ENCODE data around the gene CEP72.
"Not testable (repeated sequence)": the region's sequence is repeated elsewhere in the genome, so short reads cannot be mapped to it uniquely, and the experiment has no call there.

The CEP72 gene

DNA sequence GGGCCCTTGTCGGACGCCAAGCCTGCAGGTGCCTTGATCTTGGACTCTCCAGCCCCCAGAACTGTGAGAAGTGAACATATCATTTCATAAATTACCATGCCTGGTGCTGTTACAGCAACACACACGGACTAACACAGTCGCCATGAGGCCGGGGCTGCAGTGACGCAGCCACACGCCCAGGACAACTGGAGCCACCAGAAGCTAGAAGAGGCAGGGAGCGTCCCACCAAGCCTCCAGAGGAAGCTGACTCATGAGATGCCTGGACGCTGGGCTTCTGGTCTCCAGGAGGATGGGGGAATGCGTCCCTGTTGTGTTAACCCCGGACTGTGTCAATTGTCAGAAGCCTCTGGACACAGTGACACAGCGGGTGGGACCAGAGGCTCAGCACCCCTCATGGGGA is 74.8 kb downstream of the CEP72 start:
- DNase-seq, result not testable (repeated sequence)

DNA sequence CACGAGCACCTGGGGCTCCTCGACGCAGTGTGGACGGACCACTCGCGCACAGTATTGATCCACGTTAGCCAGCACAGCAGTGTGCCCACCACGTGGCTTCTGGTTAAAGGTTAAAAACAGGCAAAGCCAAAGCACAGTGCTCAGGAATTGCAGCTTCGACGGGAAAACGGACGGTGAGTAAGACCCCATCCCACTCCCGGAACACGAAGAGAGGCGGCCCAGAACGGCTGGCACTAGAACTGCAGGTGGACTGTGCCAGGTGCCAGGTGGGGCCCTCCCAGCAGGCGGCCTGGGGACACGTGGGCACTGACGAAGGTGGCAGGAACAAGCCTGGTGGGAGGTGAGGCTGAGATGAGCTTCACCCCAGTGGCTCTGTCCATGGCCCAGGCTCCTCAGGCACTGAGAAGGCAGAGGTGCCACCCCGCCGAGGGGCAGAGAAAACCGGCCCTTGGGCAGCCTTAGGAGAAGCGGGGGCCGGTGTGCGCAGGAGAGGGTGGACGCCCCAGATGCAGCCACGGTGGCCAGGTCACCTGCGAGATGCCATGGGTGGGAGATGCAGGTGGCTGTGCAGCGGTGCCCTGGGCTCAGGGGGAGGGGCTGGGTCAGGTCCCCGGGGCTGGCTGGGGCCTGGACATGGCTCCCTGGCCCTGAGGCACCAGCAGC is 76.3 kb downstream of the CEP72 start:
- DNase-seq, result not testable (repeated sequence)

- not testable (repeated sequence) for DNase-seq
Measured at GRCh38 chr5:690293-690692, 78.2 kb downstream of the CEP72 start.

DNA sequence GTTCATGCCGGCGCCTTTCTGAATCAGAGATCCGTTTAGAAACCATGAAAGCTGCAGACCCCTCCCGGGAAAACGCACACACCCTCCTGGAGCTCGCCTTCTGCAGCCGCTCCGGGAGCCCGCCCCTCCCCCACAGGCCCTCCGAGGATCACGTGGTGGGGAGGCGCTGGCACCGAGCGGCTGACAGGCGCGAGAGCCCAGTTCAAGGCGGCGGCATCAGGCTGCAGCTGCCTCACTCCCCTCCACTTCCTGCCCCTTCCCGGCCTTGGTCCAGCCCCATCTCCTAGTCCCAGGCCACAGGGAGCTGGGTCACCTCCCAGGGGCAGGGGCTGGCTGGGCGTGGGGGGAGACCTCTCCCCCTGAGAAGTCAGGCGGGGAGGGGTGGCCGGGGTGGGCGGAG is 78.9 kb downstream of the CEP72 start:
- DNase-seq, result not testable (repeated sequence)

GRCh38 chr5:691817-692528 is 79.8 kb downstream of the CEP72 start:
- no peak for DNase-seq

DNA sequence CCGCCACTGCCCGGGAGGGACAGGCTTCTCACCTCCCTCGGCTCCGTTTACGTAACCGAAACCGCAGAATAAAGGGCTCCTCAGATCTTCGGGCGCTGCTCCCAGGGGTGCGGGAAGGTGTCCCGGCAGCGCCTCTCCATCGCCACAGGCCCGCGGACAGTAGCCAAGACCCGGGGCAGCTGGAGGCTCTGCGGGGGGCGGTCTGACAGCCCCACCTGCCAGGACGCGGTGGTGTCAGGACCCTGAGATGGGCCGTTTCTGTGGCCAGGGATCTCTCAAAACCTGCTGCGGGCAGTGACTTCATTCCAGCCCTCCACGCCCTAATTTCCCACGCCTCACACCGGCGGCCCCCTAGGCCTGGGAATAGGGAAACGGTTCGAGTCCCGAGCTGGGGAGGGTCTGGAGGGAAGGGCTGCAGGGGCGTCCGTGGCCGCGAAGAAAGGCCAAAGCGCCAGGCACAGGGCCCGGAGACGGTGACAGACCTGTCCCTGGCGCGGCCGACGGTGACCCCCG is 80.4 kb downstream of the CEP72 start:
- peak; percentile 18 for DNase-seq

GRCh38 chr5:693271-694041 is 81.3 kb downstream of the CEP72 start, which contains the start of gene TPPP:
TSS of gene TPPP (minus strand) at chr5:693352. CDS start at chr5:678060, 15,292 bp downstream.
- DNase-seq, result peak; percentile 88

DNA sequence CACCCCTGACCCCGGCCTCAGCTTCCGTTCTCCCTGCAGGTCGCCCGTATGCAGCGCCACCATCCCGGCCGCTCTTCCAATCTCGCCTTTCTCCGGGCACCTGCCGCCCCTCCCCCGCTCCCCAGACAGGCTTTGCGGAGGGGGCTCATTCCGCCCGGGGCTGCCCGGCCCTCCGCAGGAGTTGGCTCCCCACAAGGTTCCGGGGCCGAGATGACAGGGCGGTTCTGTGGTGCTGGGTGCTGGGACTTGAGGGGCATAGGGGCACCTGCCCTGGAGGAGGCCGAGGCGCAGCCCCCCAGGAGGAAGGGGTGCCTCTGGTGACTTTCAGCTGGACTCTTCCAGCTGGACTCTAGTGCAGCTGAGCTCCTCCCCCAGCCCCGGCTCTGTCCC is 81.9 kb downstream of the CEP72 start:
- DNase-seq, result not testable (repeated sequence)

- DNase-seq, result not testable (repeated sequence)
Measured at GRCh38 chr5:695475-695874, 83.3 kb downstream of the CEP72 start.

DNA sequence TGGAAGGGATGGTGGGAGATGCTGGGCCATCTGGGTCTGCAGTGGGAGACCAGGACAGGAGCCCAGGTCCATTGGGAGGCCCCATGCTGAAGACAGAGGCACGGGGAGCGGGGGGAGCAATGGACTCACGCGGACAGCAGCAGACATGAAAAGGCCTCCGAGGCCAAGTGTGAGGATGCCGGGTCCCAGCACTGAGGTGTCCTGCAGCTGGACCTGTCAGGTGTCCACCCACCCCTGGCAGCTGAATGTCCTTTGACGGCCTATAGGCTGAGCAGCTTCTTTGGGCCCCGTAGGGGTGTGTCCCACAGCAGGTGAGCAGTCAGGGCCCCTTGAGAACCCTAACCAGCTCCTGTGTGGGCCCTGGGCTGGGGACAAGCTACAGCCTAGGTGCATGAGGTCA is 84.1 kb downstream of the CEP72 start:
- DNase-seq, result not testable (repeated sequence)

- DNase-seq, result not testable (repeated sequence)
Measured at GRCh38 chr5:696753-697702, 84.9 kb downstream of the CEP72 start.
